Fibroblast of villous mesenchyme (primary cell): Measurements from ENCODE around the gene CDR2. TPM values are rescaled to one million over a fixed set of nuclear protein-coding genes. Genes with fewer than 3 reads are reported as not detected.

Source experiments
- DNase-seq: peaks from one replicate; pipeline ENCODE4 v3.0.0-alpha.2; 2010; ENCODE audit warnings: low read depth
- H3K4me3 ChIP-seq: 2 replicates; pipeline ENCODE4 v1.5.1; 2011; ENCODE audit warnings: low read depth, mild to moderate bottlenecking, low read length
- CTCF ChIP-seq: IDR thresholded peaks from 2 replicates; pipeline ENCODE4 v1.5.1; 2012; ENCODE audit warnings: low read depth, mild to moderate bottlenecking, low read length; ENCODE audit not compliant: insufficient read depth
- total RNA-seq: library from RNA; depleted of rRNA; stranded (reverse); fragments of >200 nt; gene quantifications from 2 replicates; pipeline ENCODE4 v1.2.3, GENCODE V29; 2012

CDR2 gene
- total RNA-seq, 1 donor: 40.2 TPM

DNA sequence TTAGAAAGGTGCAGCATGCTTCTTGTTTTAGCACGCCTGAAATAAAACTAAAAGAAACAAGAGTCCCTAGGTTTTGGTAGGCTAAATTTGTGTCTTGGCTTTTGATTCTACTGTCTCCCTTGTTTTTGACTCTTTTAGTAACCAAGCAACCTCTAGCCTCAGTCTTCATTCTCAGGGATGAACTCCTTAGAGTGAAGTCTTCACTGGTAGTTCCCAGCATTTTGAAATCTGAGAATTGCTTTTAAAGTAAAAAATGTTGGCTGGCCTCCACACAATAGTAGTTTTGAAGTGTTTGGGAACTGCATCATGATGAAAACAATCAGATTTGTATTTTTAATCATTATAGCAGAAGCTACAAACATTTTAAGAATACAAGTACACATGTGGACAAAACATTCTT is 6.1 kb upstream of the CDR2 start:
- peak; percentile 61 for DNase-seq
- no peak for TF ChIP-seq CTCF
- no peak overlapping the region for H3K4me3 ChIP-seq

DNA sequence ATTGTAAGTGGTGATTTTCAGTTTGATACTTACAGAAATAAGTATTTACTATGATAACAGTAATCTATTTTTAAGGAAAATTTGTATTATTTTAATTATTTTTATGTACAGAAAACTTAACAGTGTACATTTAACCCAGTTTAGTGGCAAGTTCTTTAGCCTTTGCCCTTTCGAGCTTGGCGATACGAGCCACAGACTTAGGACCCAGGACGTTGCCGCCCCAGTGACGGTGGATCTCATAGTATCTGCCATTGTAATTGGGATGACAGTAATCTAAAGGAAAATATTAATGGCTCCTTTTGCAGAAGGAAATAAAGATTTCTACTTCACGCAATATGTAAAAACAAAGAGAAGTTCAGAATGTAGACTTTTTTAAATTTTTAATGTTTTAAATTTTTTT is 5.2 kb upstream of the CDR2 start:
- TF ChIP-seq CTCF: no peak
- no peak for DNase-seq

DNA sequence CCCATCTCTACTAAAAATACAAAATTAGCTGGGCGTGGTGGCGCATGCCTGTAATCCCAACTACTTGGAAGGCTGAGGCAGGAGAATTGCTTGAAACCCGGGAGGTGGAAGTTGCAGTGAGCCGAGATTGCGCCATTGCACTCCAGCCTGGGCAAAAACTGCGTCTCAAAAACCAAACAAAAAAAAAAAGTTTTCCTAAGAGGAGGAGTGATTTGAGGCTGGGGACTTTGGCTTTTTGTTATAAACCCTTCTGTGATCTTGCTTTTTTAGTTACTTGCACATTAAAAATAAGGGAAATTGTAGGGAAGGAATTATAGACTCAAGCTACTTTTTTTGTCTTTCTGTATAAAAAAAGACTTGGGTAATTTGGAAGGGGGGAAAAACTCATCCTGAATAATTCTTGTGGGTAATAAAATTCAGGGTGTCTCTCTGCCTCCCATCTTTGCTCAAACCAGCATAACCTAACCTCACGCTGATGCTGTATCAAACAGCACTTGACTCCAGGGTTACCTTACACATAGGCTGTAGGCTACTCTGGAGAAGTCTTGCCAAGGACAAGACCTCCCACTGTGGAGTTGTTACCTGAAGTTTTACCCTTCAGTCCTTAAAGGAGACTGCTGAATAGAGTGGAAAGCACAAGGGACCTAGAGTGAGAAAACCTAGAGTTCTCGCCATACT is 1.7 kb upstream of the CDR2 start:
- H3K4me3 ChIP-seq: no peak overlapping the region
- TF ChIP-seq CTCF: no peak
- DNase-seq: peak; percentile 14

More for the DNA sequence above, 5.2 kb upstream of the CDR2 start:
- H3K4me3 ChIP-seq: no peak overlapping the region

GRCh38 chr16:22375117-22375962 is 921 bp upstream of the CDR2 start:
- no peak for TF ChIP-seq CTCF
- peak; percentile 19 for DNase-seq
- peak overlapping the region; percentile 90 for H3K4me3 ChIP-seq

DNA sequence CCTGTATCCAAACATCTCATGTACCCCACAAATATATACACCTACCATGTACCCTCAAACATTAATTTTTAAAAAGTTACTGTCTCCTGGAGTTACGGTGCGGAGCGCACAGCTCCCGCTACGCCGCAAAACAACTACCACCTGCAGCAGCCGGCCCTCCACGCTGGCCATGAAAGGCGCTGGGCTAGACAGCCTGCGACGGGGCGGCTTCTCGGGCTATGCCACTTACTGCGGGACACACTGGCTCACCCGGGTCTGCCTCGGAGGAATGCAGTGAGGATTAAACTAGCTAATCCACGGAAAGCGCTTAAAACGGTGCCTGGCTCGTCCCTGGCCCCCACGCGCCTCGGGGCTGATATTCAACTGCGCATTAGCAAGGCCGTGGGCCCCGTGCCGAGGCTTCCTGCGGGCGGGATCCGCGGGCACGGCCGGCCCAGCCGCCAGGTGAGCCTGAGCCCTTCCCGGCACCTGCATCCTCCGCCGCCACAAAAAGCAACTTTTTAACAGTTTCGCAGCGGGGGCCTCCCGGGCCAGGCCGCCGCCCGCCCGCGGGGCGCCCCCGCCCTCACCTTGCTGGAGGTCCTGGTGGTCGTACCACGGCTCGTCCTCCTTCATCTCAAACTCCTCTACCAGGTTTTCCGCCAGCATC is 633 bp downstream of the CDR2 start:
- H3K4me3 ChIP-seq: peak overlapping the region; percentile 90
- TF ChIP-seq CTCF: no peak
- DNase-seq: peak; percentile 36

GRCh38 chr16:22372882-22373661 is 1.3 kb downstream of the CDR2 start:
- TF ChIP-seq CTCF: no peak
- peak; percentile 9 for DNase-seq
- H3K4me3 ChIP-seq: peak overlapping the region; percentile 90
